RPMI7951 (cell line): Measurements from ENCODE around the gene DIS3L2. TPM values are rescaled to one million over a fixed set of nuclear protein-coding genes. Genes with fewer than 3 reads are reported as not detected.

Experiments used
- DNase-seq: peaks from one replicate; pipeline ENCODE4 v3.0.0-alpha.2; 2012; ENCODE audit warnings: low read depth
- total RNA-seq: library from RNA; depleted of rRNA; stranded (reverse); fragments of >200 nt; shearing (Covaris generic); gene quantifications from 2 replicates; pipeline ENCODE4 v1.2.3, GENCODE V29; 2014

DIS3L2 gene
- total RNA-seq, 1 experiment from 2014 or later, result 22.2 TPM

DNA sequence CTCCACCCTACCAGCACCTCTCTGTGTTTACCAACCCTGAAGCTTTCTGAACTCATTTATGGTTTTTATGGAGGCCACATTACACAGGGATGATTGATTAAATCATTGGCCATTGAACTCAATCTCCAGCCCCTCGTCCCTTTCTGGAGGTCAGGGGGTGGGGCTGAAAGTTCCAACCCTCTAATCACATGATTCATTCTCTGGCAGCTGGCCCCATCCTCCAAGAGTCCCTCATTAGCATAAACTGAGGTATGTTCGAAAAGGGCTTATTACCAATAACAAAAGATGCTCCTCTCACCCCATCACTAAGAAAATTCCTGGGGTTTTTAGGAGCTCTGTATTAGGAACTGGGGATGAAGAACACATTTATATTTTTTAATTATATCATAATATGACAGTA lies 92.3 kb downstream of the DIS3L2 start:
- DNase-seq, result no peak

DNA sequence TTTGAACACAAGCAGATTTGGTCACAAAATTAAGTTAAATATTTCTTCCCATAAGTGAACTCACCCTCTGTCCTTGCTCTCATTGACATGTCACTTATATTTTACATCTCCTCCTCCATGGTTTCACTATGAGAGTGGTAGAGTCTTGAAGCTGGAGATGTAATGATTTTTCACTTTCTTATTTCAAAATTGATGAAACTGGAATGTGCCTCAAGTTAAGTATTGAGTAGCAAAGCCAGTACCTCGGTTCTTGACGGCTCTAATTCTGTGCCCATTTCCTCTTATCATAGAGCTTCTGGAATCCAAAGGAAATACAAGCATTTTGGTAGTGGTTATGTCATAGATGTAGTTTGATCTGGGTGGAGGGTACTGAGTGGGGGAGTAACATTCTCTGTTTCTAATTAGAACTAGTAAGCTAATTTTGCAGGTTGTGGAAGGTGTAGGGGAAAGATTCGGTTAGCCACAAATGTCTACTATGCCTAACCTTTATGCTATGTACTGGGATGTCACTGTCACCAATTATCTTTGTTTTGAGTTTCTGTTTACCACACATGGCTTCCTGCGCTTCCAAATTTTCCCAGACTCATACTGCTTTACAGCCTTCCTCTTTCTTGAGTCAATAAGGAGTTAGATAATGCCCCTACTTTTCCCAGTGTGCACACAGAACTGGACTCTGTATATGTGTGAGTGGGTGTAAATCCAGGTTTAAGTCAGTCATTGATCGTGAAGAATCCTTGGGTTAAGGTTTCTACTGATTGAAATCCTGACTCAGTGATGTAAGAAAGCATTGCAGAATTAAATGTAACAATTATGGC lies 96.8 kb downstream of the DIS3L2 start:
- no peak for DNase-seq

DNA sequence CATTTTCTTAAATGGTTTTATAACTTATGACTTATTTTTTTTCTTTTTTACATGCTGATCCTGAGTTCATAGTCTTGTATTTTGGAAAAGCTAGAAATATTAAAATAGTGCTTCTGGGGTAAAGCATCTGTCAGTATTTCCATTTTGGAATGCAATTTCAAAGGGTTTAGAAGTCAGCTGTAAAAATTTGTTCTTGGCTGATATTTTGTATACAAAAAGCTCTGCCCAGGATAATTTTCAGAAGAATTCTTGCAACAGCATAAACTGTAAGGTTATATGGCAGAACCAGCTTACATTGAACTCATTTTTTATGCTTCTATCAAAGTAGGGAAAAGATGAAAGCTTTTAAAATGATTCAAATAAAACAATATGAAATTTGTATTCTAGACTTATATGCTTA lies 97.4 kb downstream of the DIS3L2 start:
- DNase-seq, result no peak

DNA sequence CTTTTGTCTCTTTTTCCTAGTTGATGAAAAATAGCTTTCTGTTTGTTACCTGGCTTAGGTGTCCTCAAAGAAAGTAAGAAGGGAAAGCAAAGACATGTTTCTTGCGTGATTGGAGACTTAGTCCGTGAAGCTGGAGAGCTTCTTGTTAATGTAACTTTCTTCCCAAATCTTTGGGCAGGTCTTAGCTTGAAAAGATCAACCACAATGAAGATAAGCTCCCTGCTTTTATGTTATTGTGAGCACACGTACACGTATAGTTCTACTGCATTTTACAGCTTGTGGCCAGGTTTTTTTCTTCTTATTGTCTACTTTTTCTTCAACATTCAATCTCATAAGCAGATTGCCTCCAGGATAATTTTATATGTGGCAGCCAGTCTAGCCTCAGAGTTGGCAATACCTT lies 99.8 kb downstream of the DIS3L2 start:
- no peak for DNase-seq

DNA sequence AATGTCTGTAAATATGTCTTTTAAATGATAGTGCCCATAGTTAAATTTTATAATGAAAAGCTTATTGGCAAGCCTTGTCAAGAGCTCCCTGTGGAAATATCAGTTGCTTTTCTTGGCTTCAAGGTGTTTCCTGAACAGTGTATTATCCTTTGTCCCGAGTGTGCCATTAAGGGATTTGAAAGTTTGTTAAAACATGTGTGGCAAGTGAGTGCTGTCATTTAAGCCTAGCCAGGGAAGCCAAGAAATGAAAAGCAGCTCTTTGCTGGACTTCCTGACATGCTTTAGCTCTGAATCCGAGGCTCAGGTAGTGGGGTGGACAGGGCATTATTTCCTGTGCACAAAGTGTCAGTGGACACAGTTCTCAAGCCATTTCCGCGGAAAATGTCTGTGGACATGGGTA lies 111.5 kb downstream of the DIS3L2 start:
- DNase-seq, result no peak

DNA sequence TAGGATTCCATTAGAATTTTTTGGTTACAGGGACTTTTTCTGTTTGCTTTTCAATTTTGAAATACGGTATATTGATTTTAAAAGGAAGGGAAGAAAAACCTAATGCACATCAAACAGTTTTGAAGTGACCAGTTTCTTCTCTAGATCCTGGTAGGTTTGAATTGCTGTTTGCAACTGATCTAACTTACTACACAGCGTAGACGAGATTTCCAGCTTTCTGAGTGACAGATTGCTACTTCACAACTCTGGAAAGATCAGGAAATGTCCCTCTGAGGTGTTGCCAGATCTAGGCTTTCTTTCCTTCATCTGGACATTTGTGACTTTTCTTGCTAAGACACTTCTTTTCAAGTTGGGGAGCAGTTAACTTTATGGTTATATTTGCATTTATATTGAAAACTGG lies 112.2 kb downstream of the DIS3L2 start:
- DNase-seq, result no peak

DNA sequence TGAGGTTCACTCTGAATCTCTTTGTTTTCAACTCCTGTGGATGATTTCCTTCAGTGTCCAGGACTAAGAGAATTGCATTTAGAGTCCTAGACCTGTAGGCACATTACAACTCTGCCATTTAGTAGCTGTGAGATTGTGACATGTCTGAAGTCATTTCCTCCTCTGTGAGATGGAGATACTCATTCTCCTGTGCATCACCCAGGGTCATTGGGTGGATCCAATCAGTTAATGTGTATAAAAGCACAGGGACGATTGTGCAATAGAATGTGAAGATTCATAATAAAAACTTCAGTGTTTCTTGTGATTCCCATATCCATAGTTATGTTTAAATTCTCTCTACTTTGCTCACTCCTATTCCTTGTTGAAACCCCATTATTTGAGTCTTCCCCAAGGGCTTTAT lies 113.6 kb downstream of the DIS3L2 start:
- DNase-seq, result peak; percentile 12

DNA sequence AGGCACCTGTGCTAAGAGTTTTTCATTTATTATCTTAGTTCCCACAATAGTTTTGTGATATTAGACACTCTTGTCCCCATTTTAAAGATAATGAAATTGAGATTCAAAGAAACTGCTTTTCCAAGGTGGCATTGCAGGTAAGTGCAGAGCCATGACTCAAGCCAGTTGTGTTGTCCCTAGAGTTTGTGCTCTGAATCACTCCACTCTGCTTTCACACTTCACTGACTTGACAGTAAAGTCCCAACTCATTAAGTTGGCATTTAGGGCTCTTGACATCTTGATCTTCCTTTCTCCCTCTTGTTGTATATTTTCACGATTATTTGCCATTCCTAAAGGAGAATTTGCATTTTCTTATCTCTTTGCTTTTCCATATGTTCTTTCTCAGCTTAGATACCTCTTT lies 114.3 kb downstream of the DIS3L2 start:
- DNase-seq, result no peak

DNA sequence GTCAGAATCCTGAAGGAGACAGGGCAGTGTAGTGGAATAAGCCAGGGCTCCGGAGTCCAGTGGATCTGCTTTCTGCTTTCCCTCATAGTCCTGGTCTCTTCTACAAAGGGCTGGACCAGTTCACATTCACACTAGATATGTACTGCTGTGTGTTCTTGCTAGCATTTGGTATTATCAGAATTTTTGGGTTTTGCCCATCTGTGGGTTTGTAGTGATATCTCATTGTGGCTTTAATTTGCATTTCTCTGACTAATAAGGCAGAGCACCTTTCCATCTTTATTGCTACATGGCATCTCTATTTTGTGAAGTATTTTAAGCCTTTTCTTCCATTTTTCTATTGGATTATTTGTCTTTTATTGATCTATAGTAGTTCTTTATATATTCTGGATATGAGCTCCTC lies 114.8 kb downstream of the DIS3L2 start:
- DNase-seq, result no peak

DNA sequence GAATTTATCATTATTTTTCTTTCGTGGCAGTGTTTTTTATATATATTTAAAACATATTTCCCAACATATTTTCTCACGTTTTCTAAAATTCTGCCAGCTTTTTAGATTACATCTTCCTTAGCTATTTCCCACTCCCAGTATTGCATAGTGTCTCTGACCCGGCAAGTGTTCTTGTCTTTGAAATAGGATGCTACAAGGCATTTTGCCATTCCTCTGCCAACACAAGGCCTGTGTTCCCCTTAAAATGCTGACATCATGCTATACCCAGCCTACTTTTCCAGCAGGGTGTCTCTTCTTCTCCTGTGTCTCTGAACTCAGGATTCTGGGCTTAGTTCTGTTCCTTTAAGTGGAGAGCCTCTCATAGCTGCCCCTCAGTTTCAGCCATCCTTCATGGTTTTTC lies 115.2 kb downstream of the DIS3L2 start:
- no peak for DNase-seq

DNA sequence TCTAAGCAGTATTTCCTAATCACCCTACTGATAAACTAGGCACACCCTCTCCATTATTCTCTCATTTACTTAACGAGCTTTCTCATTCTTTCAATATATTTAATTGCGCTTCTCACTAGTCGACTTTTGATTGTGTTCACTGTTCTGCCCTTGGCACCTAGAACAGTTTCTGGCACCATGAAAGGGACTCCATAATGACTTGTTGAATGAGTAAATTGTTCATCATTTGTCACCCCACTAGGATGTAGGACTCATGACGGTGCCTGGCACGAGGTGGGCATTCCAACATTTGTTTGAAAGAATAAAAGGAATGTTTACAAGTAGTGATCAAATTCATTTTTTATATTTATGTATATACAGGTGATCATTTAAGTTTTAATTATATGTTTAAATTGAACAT lies 123.7 kb downstream of the DIS3L2 start:
- DNase-seq, result no peak

DNA sequence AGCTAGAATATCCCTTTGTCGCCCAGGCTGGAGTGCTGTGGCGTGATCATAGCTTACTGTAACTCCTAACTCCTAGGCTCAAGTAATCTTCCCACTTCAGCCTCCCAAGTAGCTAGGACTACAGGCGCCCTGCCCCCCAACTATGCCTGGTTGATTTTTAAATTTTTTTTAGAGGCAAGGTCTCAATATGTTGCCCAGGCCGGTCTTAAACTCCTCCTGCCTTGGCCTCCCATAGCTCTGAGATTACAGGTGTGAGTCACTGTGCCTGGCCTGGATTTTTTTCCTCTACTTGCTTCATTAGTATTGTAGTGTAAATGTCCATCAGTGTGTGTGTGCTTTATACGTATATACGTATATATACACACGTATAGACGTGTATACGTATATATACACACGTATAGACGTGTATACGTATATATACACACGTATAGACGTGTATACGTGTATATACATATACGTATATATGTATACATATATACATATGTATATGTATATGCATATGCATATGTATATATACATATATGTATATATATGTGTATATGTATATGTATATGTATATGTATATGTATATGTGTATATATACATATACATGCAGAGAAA lies 124.4 kb downstream of the DIS3L2 start:
- no peak for DNase-seq

DNA sequence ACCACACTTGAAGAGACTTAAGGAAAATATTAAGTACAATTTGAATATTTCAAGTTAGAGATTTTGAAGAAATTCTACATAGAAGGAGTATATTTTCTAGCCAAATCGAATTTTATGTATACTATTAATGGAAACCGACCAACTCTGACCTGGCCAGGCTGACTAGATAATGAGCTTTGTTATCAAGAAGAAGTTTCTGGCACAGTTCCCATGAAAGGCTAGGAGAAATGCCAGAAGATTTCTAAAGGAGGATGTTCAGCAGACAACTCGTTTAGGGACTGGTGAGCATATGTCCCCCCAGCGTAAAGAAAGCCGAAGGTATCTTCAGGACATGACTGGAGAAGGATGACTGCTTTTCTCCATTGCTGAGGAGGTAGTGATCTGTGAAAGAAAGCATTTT lies 127.3 kb downstream of the DIS3L2 start:
- DNase-seq, result no peak

DNA sequence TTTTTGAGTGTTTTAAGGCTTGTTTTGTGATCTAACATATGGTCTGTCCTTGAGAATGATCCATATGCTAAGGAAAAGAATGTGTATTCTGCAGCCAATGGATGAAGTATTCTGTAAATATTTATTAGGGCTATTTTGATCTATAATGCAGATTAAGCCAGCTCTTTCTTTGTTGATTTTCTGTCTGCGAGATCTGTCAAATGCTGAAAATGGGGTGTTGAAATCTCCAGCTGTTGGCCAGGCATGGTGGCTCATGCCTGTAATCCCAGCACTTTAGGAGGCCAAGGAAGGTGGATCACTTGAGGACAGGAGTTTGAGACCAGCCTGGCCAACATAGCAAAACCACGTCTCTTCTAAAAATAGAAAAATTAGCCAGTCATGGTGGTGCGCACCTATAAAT lies 132.7 kb downstream of the DIS3L2 start:
- no peak for DNase-seq

DNA sequence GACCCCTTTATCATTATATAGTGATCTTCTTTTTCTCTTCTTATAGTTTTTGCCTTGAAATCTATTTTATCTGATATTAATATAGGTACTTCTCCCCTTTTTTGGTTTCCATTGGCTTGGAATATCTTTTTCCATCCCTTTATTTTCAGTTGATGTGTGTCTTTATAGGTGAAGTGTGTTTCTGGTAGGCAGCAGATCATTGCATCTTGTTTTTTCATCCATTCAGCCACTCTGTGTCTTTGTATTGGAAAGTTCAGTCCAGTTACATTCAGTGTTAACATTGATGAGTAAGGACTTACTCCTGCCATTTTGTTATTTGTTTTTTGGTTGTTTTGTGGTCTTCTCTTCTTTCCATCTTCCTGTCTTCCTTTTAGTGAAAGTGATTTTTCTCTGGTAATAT lies 133.4 kb downstream of the DIS3L2 start:
- no peak for DNase-seq

DNA sequence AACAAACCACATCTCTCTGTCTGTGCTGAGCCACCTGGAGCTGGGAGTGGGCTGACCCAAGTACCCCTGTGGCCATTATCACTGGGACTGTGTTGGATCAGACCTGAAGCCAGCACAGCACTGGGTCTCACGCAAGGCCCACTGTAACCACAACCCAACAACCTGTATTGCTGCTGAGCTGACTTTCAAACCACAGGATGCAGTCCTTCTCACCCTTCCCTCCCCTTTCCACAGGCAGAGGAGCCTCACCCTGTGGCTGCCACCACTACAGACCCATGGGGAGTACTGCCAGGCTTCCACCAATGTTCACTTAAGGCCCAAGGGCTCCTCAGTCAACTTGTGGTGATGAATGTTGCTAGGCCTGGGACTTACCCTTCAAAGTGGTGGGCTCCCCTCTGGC lies 135.7 kb downstream of the DIS3L2 start:
- no peak for DNase-seq

DNA sequence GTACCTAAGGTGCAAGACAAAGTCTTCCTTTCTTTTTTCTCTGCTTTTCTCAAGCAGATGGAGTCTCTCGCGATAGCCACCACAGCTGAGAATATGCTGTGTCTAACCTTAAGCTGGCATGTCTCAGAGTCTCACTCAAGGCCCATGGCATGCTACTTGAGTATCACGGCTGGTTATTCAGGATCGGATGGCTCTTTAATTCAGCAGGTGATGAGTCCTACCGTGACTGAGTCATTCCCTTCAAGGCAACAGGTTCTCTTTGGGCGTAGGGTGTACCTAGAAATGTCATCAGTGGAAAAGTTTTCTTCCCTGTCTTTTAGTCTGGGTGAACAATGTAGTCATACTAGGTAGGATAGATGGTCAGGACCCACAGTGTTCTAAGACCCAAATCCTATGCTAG lies 136.2 kb downstream of the DIS3L2 start:
- no peak for DNase-seq

DNA sequence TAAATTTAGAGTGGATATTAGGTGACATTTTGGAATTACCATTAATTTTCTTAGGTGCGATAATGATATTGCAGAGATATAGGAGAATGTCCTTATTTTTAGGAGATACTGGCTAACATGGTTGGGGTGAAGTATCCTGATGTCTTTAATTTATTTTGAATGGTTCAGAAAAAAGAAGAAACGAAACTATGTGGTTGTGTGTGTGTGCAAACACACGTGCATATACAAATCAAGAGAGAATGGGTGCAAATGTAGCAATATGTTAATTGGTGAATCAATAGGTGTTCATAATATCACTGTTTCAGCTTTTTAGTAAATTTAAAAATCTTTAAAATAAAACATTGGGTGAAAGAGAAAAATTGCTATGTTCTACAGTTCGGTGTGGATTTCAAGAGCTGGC lies 140.9 kb downstream of the DIS3L2 start:
- no peak for DNase-seq

DNA sequence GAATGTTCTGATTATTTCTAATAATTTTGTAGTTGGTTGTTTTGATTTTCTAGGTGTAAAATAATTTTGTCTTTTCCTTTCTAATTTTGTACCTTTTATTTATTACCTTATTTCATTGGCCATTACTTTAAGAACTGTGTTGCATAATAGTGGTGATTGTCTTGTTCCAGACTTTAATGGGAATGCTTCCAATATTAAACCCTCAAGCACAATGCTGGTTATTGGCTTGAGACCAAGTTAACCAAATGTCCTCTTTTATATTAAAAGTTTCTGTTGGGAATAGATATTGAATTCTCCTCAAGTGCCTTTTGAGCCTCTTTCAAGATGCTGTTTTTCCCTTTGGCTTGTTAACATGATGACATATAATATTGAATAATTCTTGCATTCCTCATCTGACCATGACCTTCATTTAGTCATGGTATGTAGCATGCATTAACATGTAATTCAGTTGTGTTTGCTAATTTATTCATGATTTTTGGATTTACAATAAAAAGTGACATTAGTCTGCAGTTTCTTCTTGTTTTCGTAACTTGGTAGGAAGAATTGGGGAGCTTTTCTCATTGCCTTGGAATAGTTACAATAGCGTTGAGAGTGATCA lies 141.7 kb downstream of the DIS3L2 start:
- peak; percentile 33 for DNase-seq

DNA sequence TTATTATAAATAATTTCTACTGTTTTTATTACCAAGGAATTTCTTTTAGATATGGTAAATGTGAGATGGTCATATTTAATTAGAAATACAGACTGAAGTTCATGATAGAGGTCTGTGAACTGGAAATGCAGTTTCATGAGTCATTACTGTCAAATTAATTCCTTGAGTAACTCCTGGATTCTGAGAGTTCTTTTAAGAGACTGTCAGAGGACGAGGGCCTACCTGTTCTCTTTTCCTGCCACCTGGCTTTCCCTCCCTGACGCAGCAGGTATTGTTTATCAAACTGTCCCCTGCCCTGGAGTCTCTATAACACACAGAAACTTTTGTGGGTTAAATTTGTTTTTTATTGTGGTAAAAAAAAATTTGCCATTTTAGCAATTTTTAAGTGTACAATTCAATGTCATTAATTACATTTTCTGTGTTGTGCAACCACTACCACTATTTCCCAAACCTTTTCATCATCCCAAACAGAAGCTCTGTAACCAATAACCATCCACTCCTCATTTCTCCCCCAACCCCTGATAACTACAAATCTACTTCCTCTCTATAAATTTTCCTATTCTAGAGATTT lies 142.6 kb downstream of the DIS3L2 start:
- DNase-seq, result no peak

DNA sequence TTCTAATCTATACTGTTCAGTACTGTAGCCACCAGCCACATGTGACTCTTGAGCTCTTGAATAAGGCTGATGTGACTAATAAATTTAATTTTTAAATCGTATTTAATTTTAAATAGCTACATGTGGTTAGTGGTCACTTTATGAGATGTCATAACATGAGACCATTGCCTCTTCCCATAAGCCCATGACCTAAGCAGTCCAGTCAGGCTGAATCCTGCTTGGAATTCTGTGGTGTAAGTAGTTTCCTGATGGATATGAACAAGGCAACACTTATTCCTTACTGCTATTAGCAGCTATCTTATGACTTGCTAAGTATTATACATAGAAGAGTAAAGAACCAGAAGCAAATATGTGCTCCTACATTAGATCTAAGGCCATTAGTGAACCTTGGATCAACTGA lies 150.0 kb downstream of the DIS3L2 start:
- no peak for DNase-seq

DNA sequence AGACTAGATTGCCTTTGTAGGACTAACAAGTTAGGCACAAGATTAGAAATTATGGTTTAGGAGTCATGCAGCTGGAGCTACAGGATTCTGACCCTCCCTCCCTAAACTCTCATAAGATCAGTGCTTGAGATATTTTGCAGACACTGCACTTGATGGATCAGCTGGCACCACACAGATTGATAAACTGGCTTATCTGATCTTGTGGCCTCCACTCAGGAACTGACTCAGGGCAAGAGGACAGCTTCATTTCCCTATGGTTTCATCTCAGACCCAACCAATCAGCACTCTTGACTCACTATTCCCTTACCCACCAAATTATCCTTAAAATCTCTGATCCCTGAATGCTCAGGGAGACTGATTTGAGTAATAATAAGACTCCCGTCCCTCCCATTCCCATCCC lies 152.3 kb downstream of the DIS3L2 start:
- peak; percentile 91 for DNase-seq
